ENCODE measurements around the gene XRCC3. TPM values are rescaled to one million over a fixed set of nuclear protein-coding genes. Genes with fewer than 3 reads are reported as not detected.

XRCC3 gene
- total RNA-seq, 1 donor from 2014 or later: 5.2 TPM

DNA sequence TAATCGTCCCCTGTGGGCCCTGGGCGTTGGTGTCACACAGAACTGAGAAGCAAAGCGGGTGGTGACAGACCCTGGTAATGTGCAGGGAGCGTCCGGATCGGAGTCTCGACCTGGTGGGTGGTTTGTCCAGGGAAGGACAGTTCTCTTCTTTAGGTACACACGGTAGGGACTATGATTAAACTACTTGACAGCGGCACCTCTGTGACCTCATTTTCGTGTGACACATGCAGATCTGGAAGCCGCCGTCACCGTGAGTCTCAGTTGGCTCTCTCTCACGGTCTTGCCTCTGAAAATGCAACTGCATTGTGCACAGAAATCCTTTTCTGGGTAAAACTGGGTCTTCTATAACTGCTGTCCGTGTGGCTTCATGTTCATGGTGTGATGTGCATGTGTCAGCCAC, 32.1 kb downstream of the XRCC3 start:
- H3K4me1 ChIP-seq (ENCODE audit: insufficient read depth, low read length): peaks cover 7% of the 10 kb centered on the region
- H3K27me3 ChIP-seq (ENCODE audit: insufficient read depth, low read length): no peaks in the 10 kb centered on the region
- Mint-ChIP-seq H3K4me3 (ENCODE audit: unreplicated experiment) (no peak overlapping the region), H3K27me3 (ENCODE audit: low read depth, unreplicated experiment) (no peaks in the 10 kb centered on the region), H3K27ac (ENCODE audit: unreplicated experiment) (no peak overlapping the region), H3K4me1 (ENCODE audit: low read depth, unreplicated experiment) (no peaks in the 10 kb centered on the region), H3K9me3 (ENCODE audit: unreplicated experiment) (no peaks in the 10 kb centered on the region), H3K36me3 (ENCODE audit: low read depth, unreplicated experiment) (peaks cover 4% of the 10 kb centered on the region)
- peaks cover 72% of the 10 kb centered on the region for H4K20me1 ChIP-seq (ENCODE audit: insufficient read depth, low read length)
- peaks cover 73% of the 10 kb centered on the region for H3K36me3 ChIP-seq (ENCODE audit: insufficient read depth, low read length)
- TF ChIP-seq, protein P1, sequence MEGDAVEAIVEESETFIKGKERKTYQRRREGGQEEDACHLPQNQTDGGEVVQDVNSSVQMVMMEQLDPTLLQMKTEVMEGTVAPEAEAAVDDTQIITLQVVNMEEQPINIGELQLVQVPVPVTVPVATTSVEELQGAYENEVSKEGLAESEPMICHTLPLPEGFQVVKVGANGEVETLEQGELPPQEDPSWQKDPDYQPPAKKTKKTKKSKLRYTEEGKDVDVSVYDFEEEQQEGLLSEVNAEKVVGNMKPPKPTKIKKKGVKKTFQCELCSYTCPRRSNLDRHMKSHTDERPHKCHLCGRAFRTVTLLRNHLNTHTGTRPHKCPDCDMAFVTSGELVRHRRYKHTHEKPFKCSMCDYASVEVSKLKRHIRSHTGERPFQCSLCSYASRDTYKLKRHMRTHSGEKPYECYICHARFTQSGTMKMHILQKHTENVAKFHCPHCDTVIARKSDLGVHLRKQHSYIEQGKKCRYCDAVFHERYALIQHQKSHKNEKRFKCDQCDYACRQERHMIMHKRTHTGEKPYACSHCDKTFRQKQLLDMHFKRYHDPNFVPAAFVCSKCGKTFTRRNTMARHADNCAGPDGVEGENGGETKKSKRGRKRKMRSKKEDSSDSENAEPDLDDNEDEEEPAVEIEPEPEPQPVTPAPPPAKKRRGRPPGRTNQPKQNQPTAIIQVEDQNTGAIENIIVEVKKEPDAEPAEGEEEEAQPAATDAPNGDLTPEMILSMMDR (IDR thresholded peaks at IDR 0.05; ENCODE audit: insufficient read depth, low read depth, low read length): no peak
- no peak for TF ChIP-seq EZH2 (IDR thresholded peaks at IDR 0.05; ENCODE audit: insufficient read depth, low read length)
- no peak overlapping the region for H3K27ac ChIP-seq (ENCODE audit: low read depth, low read length)
- DNase-seq (ENCODE audit: low read depth) (no peak), FAIRE-seq (no peak)
- no peaks in the 10 kb centered on the region for H3K9me3 ChIP-seq (ENCODE audit: insufficient read depth, low read depth, low read length)
- H3K4me3 ChIP-seq (ENCODE audit: insufficient read depth, low read depth, low read length): no peak overlapping the region
- H3K79me2 ChIP-seq (ENCODE audit: insufficient read depth, low read length): peaks cover 68% of the 10 kb centered on the region
- no peak overlapping the region for H3K9ac ChIP-seq (ENCODE audit: low read length)
- no peak overlapping the region for H2AFZ ChIP-seq (ENCODE audit: low read depth, low read length)
- H3K4me2 ChIP-seq (ENCODE audit: low read length): no peak overlapping the region

DNA sequence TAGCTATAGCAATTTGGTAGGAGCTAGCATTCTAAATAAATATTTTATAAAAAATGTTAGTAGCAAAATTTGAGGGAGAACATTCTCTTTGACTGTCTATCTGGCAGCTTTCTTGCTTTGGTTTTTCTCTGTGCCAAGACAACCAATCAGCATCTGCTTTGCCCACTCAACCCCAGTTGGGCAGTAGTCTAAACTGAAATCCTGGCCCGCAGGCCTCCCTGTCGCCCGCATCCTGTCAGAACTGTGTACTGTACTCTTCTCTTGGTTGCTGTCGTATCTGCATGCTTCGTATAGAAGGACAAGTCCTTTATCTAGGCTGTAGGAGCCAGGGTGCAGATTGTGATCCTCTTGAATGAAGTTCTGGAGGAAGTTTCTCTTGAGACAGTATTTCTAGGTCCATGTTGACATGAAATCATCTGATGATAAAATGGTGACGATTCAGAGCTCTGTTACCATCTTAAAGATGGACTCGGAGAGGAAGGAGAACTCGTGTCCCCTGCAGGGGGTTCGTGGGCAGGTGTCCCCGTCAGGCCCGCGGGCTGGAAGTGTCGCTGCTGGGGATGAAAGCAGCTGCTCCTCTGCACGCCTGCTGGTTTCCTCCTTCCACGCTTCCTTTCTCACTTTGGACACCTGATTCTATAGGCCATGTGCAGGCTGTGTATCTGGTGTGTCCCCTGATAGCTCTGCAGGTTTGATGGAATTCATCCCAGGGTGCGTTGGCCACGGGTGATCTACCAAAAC, 34.6 kb downstream of the XRCC3 start:
- Mint-ChIP-seq H3K4me3 (ENCODE audit: unreplicated experiment) (no peak overlapping the region), H3K4me1 (ENCODE audit: low read depth, unreplicated experiment) (no peaks in the 10 kb centered on the region), H3K27me3 (ENCODE audit: low read depth, unreplicated experiment) (no peaks in the 10 kb centered on the region), H3K9me3 (ENCODE audit: unreplicated experiment) (no peaks in the 10 kb centered on the region), H3K27ac (ENCODE audit: unreplicated experiment) (no peak overlapping the region), H3K36me3 (ENCODE audit: low read depth, unreplicated experiment) (peaks cover 12% of the 10 kb centered on the region)
- no peak for TF ChIP-seq EZH2 (IDR thresholded peaks at IDR 0.05; ENCODE audit: insufficient read depth, low read length)
- TF ChIP-seq, protein P1 (IDR thresholded peaks at IDR 0.05; ENCODE audit: insufficient read depth, low read depth, low read length): no peak
- Histone ChIP-seq H3K4me3 (ENCODE audit: insufficient read depth, low read depth, low read length) (no peak overlapping the region), H3K9ac (ENCODE audit: low read length) (no peak overlapping the region), H4K20me1 (ENCODE audit: insufficient read depth, low read length) (peaks cover 68% of the 10 kb centered on the region), H3K9me3 (ENCODE audit: insufficient read depth, low read depth, low read length) (no peaks in the 10 kb centered on the region), H3K27me3 (ENCODE audit: insufficient read depth, low read length) (no peaks in the 10 kb centered on the region), H3K4me2 (ENCODE audit: low read length) (no peak overlapping the region), H3K27ac (ENCODE audit: low read depth, low read length) (no peak overlapping the region), H3K4me1 (ENCODE audit: insufficient read depth, low read length) (no peaks in the 10 kb centered on the region), H3K79me2 (ENCODE audit: insufficient read depth, low read length) (peaks cover 53% of the 10 kb centered on the region), H3K36me3 (ENCODE audit: insufficient read depth, low read length) (peaks cover 78% of the 10 kb centered on the region), H2AFZ (ENCODE audit: low read depth, low read length) (no peak overlapping the region)
- FAIRE-seq (no peak), DNase-seq (ENCODE audit: low read depth) (no peak)

DNA sequence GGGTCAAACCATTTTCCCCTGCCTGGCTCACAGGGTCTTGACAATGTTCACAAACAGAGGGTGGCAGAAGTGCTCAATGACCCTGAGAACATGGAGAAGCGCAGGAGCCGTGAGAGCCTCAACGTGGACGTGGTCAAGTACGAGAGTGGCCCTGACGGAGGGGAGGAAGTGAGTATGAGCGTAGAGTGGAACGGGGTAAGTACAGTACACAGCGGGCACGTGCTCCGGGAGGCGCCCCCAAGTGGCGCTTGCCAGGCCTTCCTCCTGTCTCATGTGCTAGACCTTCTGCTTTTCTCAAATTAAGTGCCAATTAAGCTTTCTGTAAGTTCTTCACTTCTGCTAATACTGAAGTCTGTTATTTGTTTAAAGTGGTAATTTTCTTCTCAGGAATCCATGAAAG, 35.9 kb downstream of the XRCC3 start:
- no peaks in the 10 kb centered on the region for H3K4me1 ChIP-seq (ENCODE audit: insufficient read depth, low read length)
- peak; percentile 10 for DNase-seq (ENCODE audit: low read depth)
- peak overlapping the region; percentile 21 for H3K9ac ChIP-seq (ENCODE audit: low read length)
- H3K36me3 ChIP-seq (ENCODE audit: insufficient read depth, low read length): peaks cover 77% of the 10 kb centered on the region
- no peak overlapping the region for H3K4me3 ChIP-seq (ENCODE audit: insufficient read depth, low read depth, low read length)
- peaks cover 12% of the 10 kb centered on the region for H3K36me3 Mint-ChIP-seq (ENCODE audit: low read depth, unreplicated experiment)
- TF ChIP-seq EZH2 (IDR thresholded peaks at IDR 0.05; ENCODE audit: insufficient read depth, low read length): no peak
- TF ChIP-seq, protein P1 (IDR thresholded peaks at IDR 0.05; ENCODE audit: insufficient read depth, low read depth, low read length): peak; percentile 47
- H3K27ac ChIP-seq (ENCODE audit: low read depth, low read length): no peak overlapping the region
- peaks cover 62% of the 10 kb centered on the region for H4K20me1 ChIP-seq (ENCODE audit: insufficient read depth, low read length)
- no peaks in the 10 kb centered on the region for H3K9me3 Mint-ChIP-seq (ENCODE audit: unreplicated experiment)
- no peaks in the 10 kb centered on the region for H3K9me3 ChIP-seq (ENCODE audit: insufficient read depth, low read depth, low read length)
- peaks cover 41% of the 10 kb centered on the region for H3K79me2 ChIP-seq (ENCODE audit: insufficient read depth, low read length)
- no peaks in the 10 kb centered on the region for H3K27me3 Mint-ChIP-seq (ENCODE audit: low read depth, unreplicated experiment)
- no peak overlapping the region for H3K27ac Mint-ChIP-seq (ENCODE audit: unreplicated experiment)
- FAIRE-seq: no peak
- H3K27me3 ChIP-seq (ENCODE audit: insufficient read depth, low read length): no peaks in the 10 kb centered on the region
- H3K4me1 Mint-ChIP-seq (ENCODE audit: low read depth, unreplicated experiment): no peaks in the 10 kb centered on the region
- no peak overlapping the region for H3K4me2 ChIP-seq (ENCODE audit: low read length)
- H2AFZ ChIP-seq (ENCODE audit: low read depth, low read length): no peak overlapping the region
- no peak overlapping the region for H3K4me3 Mint-ChIP-seq (ENCODE audit: unreplicated experiment)
